ENCODE measurements around the gene SLC66A3.

The SLC66A3 gene

GRCh38 chr2:11134349-11134748 is 20.9 kb upstream of the SLC66A3 start:
- no peak for DNase-seq (ENCODE audit: low read depth in 4 of 4, low spot score in 1 of 4)

GRCh38 chr2:11140492-11140891 is 14.8 kb upstream of the SLC66A3 start:
- no peak for DNase-seq (ENCODE audit: low read depth in 4 of 4, low spot score in 1 of 4)

- DNase-seq (ENCODE audit: low read depth in 4 of 4, low spot score in 1 of 4) = no peak
These were observed 13.9 kb upstream of the SLC66A3 start for GRCh38 chr2:11141319-11141718.

- no peak for DNase-seq (ENCODE audit: low read depth in 4 of 4, low spot score in 1 of 4)
These were observed 12.9 kb upstream of the SLC66A3 start for GRCh38 chr2:11142330-11142729.

GRCh38 chr2:11142987-11143386 is 12.3 kb upstream of the SLC66A3 start:
- no peak for DNase-seq (ENCODE audit: low read depth in 4 of 4, low spot score in 1 of 4)

- no peak for DNase-seq (ENCODE audit: low read depth in 4 of 4, low spot score in 1 of 4)
These were observed 11.1 kb upstream of the SLC66A3 start for GRCh38 chr2:11144077-11144737.

- no peak for DNase-seq (ENCODE audit: low read depth in 4 of 4, low spot score in 1 of 4)
These were observed 10.6 kb upstream of the SLC66A3 start for GRCh38 chr2:11144738-11145079.

GRCh38 chr2:11145350-11145749 is 9.9 kb upstream of the SLC66A3 start:
- no peak for DNase-seq (ENCODE audit: low read depth in 4 of 4, low spot score in 1 of 4)

GRCh38 chr2:11146076-11146475 is 9.2 kb upstream of the SLC66A3 start:
- DNase-seq (ENCODE audit: low read depth in 4 of 4, low spot score in 1 of 4) = no peak

GRCh38 chr2:11147263-11147662 is 8.0 kb upstream of the SLC66A3 start:
- no peak for DNase-seq (ENCODE audit: low read depth in 4 of 4, low spot score in 1 of 4)

GRCh38 chr2:11152591-11152990 is 2.7 kb upstream of the SLC66A3 start:
- no peak for DNase-seq (ENCODE audit: low read depth in 4 of 4, low spot score in 1 of 4)

GRCh38 chr2:11154016-11154922 is 998 bp upstream of the SLC66A3 start:
- no peak for DNase-seq (ENCODE audit: low read depth in 4 of 4, low spot score in 1 of 4)

- peak; percentile 95 to 98 (median 98) for DNase-seq (ENCODE audit: low read depth in 4 of 4, low spot score in 1 of 4)
These were observed 315 bp upstream of the SLC66A3 start for GRCh38 chr2:11154923-11155380.

GRCh38 chr2:11156396-11157075 is 1.3 kb downstream of the SLC66A3 start:
- no peak for DNase-seq (ENCODE audit: low read depth in 4 of 4, low spot score in 1 of 4)

GRCh38 chr2:11157296-11157695 is 2.0 kb downstream of the SLC66A3 start:
- no peak for DNase-seq (ENCODE audit: low read depth in 4 of 4, low spot score in 1 of 4)

- DNase-seq (ENCODE audit: low read depth in 4 of 4, low spot score in 1 of 4) = no peak
These were observed 2.5 kb downstream of the SLC66A3 start for GRCh38 chr2:11157731-11158130.

- no peak for DNase-seq (ENCODE audit: low read depth in 4 of 4, low spot score in 1 of 4)
These were observed 3.8 kb downstream of the SLC66A3 start for GRCh38 chr2:11158916-11159573.

- no peak for DNase-seq (ENCODE audit: low read depth in 4 of 4, low spot score in 1 of 4)
These were observed 4.4 kb downstream of the SLC66A3 start for GRCh38 chr2:11159574-11160170.

- DNase-seq (ENCODE audit: low read depth in 4 of 4, low spot score in 1 of 4) = no peak
These were observed 5.0 kb downstream of the SLC66A3 start for GRCh38 chr2:11160256-11160655.

- DNase-seq (ENCODE audit: low read depth in 4 of 4, low spot score in 1 of 4) = no peak
These were observed 5.6 kb downstream of the SLC66A3 start for GRCh38 chr2:11160731-11161455.
